NCI-H2196 treated with DMSO at 0.1 percent for 48 hours (cell line): ENCODE results near the gene MTMR6.

Experiments
- DNase-seq: peaks from one replicate; lab custom pipeline; 2025; ENCODE audit not compliant: unreplicated experiment; lab: John Stamatoyannopoulos, UW

The MTMR6 gene

DNA sequence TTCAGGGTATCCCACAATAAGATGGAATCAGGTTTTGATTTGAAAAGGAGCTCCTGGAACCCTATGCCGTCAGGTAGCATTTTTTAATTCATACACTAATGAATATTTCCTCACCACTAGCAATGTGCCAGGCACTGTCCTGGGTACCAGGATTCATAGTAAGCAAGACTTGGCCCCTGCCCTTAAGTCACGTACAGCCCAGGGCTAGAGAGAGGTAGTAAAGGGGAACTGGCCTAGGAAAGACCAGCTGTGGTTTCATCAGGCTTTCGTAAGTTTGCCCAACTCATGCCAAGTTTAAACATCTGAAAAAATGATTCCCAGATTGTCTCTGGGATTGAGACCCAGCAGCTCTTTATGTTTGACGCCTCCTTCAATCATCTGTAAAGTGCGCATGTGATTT, 69.3 kb downstream of the MTMR6 start:
- no peak for DNase-seq

DNA sequence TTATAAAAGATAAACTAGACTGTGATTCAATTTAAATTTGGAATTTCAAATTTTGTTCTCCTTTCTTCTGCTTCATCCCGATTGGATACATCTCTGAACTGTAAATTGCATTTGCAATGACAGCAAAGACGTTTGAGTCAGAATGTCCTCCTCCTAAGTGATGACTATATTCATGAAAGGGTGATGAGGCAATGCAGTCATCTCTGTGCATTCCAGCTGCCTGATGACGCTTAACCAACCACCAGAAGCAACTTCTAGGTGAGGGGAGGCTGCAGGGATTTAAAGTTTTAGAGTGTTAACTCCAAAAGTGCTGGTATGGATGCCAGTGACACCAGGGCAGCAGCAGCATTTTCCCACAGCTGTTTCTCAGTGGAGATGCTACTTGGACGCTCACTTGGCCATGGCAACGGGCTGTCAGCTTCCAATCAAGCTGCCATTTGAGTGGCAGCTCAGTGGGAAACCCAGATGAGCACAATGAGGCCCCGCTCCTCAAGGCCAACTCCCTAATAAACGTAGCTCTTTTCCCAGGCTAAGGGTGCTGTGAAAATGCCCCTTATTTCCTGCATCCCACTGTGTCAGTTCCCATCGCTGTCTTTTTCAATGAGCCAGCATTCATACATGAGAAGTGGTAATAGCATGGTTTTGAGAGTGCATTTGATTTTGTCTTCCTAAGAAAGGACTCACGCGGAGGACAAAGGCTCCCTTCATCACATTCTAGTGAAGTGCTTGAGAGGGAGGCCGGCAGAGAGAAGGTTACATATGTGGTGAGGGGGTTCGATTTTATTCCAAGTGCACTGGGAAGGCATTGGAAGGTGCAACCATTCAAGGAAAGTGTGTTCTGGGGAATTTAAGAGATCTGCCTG, 70.0 kb downstream of the MTMR6 start:
- no peak for DNase-seq

DNA sequence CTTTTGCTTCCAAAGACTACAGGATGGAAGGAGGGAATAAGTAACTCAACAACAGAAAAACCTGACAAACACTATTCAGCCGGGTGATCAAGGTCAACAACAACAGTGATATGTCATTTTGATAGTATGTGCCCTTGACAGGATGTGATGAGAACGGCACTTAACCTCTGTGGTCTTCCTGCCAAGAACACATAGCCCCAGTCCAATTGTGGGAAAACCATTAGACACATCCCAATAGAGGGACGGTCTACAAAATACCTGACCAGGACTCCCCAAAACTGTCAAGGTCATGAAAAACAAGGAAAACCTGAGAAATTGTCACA, 72.1 kb downstream of the MTMR6 start:
- DNase-seq: no peak

DNA sequence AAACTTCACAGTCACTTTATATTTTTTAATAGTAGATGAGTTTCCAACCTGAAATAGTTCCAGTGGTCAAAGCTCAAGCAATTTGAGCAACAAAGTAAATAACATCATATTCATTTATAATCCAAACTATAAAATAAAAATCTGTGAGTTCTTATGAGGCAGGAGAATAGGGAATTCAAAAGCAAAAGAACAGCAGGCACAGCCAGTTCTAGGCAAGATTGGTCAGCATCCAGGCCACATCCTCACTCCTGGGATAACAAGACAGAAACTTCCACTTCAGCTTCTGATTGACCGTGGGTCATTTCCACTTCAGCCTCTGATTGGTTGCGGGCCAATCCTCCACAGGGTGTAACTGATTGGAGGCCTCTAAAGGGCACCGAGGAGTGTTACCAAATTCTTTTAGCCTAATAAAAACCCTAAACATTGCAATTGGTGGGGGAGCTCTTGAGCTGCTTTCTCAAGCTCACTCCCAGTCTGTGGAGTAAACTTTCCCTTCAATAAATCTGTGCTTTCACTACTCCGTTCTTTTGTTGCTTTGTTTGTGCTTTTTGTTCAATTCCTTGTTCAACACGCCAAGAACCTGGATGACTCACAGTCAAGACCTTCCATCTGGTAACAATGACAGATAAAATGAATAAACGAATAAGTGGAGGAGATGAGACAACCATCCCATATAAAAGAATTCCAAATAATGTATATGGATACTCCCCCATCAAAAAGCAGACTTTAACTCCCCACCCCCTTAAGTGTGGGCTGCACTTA, 72.6 kb downstream of the MTMR6 start:
- no peak for DNase-seq

DNA sequence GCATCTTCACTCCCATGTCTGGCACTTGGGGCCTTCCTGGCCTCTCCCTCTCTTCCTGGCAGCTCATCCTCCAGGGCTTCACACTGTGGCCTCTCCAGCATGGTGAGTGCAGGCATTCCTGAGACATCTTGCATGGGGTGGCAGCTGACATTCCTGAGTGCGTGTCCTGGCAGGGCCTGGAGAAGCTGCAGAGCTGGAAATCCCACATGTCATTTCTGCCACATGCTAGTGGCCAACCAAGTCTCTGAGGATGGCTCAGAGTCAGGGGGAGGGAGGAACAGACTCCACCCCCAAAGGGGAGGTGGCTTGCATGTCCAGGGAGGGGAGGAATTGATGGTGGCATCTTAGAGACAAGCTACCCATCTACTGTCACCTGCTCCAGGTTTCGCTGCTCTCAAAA, 73.6 kb downstream of the MTMR6 start:
- no peak for DNase-seq

DNA sequence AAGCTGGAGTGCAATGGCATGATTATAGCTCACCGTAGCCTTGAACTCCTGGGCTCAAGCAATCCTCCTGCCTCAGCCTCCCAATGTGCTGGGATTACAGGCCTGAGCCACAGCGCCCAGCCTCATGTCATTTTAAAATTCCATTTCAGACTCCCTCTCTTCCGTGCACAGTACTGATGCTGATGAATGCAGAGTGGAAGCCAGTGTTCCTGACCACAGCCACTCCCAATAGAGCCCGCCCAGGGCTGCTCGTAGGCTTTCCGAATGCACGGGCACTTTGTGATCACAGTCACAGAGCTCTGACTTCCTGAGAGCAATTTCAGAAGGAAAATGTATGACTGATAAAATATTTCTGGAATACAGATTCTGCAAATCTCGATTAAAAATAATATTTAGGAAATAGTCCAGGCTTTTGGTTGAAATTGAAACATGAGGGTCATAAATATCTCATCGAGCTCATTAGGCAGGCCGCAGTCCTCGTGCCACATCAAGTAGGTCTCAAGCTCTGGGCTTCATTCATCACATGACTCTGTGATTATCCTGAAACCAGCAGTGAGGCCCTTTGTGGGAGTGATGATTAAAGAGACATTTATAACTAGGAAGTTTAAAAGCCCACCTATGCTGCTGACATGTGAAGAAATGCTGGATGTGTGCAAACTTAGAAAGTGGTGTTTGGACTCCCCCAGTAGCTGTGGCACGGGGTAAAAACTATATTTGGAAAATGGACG, 76.3 kb downstream of the MTMR6 start:
- DNase-seq: no peak

DNA sequence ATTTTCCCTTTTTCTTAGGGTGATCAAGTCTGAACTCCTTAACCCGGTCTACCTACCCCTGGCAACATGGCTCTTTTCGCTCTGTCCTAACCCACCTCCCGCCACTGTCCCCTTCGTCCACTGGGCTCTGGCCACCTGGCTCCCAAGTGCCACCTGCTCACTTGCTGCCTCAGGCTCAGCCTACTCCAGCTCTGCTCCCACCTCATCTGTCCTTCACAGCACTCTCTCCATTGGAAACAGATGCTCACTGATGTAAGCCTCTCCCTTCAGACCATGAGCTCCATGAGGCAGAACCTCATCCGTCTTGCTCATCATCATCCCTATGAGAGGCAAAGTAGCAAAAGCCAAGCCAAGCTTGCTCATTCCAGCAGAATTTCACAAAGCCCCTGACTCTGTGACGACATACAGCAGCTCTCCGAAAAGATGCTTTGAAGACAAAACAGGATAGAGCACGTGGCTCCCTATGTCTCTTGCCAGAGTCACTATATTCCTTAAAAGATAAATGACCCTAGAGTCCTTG, 79.9 kb downstream of the MTMR6 start:
- DNase-seq: no peak

DNA sequence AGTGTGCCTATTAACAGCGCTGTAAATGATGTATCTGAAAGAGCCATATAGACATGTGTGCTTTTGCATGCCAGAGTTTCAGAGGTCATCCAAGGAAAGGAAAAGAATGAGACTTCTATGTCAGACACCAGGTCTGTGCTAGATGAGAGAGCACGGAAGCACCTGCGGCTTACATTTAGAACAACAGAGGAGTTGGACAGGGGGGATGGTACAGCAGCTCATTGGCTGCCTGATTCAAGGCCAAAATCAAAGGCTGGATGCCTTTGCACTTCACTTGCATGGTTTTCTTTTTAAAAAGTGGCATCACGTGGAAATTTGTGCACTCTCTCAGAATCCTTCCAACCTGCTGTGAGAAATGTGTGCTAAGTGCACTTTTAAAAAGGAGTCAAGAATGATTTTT, 82.4 kb downstream of the MTMR6 start:
- DNase-seq: no peak

DNA sequence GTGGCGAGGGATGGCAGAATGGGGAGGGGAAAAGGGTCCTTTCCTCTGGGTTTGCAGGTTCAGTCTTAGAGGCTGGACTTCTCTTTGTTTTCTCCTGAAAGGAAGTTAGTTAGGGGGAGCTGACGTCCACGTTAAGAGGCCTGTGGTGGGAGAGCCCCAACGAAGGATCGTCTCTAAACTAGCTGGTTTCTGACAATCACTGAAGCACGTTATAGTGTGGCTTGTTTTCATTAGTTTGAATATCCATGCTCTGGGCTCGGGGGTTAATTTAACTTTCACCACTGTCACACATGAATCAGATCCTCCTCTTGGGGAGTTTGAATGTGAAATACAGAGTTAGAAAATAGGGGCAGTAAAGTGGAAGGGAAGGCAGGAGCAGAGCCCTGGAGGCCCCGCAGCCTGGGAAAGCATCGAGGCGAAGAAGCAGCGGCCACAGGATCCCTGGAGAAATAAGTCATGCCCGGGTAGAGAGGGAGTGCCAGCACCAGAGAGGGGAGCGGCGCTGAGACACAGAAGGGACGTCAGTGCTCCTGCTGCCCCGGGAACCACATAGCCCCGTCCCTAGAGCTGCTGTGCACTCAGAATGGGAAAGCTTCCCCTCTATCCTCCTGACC, 84.1 kb downstream of the MTMR6 start:
- DNase-seq: no peak

DNA sequence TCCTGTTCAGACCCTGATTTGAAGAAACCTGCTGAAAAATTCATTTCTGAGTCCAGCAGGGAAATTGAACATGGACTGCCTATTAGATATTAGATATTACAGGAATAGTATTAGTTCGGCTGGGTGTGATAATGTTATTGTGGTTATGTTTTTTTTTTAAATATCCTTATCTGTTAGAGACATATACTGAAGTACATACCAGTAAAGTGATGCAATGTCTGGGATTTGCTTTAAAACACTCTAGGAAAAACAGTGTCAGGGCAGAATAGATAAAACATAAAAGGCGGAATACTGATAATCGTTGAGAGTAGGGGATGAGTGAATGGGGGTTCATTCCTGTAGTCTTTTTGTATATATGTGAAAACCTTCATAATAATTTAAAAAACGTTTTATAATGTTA, 86.5 kb downstream of the MTMR6 start:
- DNase-seq: no peak

DNA sequence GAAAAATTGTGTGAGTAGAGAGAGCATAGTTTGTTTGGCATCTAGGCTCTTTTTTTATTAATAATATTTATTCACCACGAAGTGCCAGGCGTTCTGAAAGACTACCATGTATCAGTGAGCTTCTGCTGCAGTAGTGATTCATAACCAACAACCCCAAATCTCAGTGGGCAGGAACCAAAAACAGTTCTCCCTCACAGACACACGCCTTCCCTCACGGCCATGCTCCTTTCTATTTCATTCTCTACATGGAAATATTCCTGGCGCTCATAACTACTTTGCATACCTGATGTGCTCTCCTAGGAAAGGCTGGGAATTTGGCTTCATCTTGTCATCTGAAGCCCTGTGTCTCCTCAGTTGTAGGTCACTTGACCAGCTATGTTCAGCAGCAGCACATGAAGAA, 88.6 kb downstream of the MTMR6 start:
- DNase-seq: no peak

DNA sequence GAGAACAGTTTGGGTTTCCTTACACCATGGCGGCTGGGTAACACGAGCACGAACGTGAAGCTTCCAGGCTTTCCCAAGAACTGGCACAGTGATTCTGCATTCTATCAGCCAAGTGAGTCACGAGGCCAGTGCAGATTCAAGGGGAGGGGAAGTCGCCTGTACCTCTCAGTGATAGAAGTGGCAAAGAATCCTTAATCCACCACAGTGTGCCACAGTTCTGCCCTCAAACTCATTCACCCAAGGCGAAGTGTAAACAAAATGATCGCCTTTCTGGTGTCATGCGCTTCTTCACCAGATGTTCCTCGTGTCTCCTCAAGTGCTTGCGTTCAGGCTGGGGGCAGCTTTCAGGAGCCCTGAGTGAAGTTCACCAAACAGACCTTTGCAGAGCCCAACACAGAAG, 90.3 kb downstream of the MTMR6 start:
- DNase-seq: no peak
